ENCODE data around the gene TPR.

- TF ChIP-seq POLR2AphosphoS5 (IDR thresholded peaks at IDR 0.05) (no peak), CTCF (IDR thresholded peaks at IDR 0.05) (no peak)
These were observed 63.5 kb downstream of the TPR start for GRCh38 chr1:186311375-186312051.

Measured in breast epithelium (tissue), 3 donors.